ENCODE results near the gene TARBP1.
"Not testable (repeated sequence)": the region's sequence is repeated elsewhere in the genome, so short reads cannot be mapped to it uniquely, and the experiment has no call there.

Gene TARBP1, protein sequence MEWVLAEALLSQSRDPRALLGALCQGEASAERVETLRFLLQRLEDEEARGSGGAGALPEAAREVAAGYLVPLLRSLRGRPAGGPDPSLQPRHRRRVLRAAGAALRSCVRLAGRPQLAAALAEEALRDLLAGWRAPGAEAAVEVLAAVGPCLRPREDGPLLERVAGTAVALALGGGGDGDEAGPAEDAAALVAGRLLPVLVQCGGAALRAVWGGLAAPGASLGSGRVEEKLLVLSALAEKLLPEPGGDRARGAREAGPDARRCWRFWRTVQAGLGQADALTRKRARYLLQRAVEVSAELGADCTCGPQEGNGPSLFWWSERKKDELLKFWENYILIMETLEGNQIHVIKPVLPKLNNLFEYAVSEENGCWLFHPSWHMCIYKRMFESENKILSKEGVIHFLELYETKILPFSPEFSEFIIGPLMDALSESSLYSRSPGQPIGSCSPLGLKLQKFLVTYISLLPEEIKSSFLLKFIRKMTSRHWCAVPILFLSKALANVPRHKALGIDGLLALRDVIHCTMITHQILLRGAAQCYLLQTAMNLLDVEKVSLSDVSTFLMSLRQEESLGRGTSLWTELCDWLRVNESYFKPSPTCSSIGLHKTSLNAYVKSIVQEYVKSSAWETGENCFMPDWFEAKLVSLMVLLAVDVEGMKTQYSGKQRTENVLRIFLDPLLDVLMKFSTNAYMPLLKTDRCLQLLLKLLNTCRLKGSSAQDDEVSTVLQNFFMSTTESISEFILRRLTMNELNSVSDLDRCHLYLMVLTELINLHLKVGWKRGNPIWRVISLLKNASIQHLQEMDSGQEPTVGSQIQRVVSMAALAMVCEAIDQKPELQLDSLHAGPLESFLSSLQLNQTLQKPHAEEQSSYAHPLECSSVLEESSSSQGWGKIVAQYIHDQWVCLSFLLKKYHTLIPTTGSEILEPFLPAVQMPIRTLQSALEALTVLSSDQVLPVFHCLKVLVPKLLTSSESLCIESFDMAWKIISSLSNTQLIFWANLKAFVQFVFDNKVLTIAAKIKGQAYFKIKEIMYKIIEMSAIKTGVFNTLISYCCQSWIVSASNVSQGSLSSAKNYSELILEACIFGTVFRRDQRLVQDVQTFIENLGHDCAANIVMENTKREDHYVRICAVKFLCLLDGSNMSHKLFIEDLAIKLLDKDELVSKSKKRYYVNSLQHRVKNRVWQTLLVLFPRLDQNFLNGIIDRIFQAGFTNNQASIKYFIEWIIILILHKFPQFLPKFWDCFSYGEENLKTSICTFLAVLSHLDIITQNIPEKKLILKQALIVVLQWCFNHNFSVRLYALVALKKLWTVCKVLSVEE (N-terminal part only)

DNA sequence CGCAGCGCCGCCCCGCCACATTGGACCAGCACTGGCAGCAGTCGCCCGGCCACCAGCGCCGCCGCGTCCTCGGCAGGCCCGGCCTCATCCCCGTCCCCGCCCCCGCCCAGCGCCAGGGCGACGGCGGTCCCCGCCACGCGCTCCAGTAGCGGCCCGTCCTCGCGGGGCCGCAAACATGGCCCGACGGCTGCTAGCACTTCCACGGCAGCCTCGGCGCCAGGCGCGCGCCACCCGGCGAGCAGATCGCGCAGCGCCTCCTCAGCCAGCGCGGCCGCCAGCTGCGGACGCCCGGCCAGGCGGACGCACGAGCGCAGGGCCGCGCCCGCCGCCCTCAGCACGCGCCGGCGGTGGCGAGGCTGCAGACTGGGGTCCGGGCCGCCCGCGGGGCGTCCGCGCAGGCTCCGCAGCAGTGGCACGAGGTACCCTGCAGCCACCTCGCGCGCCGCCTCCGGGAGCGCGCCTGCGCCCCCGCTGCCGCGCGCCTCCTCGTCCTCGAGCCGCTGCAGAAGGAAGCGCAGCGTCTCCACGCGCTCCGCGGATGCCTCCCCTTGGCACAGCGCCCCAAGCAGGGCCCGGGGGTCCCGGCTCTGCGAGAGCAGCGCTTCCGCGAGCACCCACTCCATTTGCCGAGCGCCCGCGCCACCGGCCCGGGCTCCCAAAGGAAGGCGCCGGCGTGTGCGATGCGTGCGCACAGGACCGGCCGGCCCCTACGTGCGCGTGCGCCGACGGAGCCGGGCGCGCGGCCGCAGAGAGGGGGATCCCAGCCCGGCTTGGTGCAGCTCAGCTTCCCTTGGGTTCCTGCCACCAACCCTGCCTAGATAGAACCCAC is at the start of gene TARBP1:
TSS of gene TARBP1 (minus strand) at position 699 of the 829 bp plus-strand sequence. CDS start at position 623, 76 bp downstream.
- peak; percentile 64 for DNase-seq (ENCODE audit: low read depth)

DNA sequence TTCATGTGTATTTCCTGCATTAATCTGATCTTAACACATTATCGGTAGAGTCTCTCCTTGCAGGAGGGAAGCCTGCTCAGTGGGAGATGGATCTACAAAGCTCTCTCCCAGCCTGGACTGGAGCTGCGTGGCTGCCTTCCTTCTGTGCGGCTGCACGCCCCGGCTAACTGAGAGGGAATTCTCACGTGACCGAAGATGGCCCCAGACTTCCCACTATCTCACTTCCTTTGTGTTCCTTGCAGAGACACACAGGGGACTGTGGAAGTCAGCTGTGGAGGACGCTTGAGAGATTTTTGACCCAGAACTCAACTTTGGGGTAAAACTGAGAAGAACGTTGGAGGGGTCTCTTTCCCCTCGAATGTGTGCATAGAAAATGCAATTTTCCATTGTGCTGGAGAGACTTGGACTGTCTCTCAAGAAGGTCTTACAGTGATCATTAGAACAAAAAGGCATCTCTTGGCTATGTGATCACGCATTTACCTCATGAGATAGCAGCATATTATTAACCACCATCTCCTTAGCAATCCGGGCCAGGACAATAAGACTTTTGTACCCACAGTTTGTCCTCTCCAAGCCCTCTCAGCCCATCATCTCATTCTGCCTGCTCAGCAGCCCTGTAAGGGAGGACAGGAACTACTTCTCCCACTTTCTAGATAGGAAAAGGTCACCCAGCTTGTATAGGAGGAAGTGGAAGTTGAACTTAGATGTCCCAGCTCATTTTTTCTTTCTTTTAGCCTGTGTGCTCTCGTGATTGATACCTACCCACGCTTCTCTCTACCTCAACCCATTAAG is 49.3 kb upstream of the TARBP1 start:
- DNase-seq (ENCODE audit: low read depth): no peak

DNA sequence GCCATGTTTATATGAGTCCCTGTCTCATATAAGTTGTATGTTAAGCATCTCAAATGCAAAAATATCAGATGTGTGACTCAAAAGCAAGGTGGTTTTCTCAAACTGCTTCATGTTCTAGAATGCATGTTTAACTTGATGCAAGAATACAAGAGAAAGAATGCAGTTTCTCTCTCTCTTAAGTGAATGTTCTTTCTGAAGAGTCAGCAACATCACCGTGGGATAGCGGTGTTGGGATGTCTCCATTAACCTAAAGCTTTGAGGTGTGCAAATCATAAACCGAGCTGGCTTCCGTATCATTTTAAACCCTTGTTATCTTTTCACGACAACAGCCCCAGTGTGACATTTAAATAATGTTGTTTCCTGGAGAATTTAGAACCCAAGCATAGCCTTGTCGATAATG is 48.4 kb upstream of the TARBP1 start:
- no peak for DNase-seq (ENCODE audit: low read depth)

DNA sequence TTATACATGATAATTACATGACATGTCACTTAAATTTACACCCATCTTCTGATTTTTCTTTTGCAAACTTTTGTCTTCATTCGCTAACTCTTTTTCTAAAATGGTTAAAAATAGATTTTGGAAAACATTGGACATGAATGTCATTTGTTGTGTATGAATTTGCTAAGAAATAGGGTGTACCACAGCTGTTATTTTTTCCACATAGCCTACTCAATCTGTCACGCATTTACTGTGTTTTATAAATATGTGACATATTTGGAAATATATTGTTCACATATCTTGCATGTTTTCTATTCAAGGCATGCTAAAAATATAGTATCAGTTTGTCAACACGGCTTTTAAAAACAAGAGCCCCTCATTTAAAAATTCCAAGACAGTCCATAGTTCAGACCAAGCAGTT is 47.9 kb upstream of the TARBP1 start:
- DNase-seq (ENCODE audit: low read depth): no peak

DNA sequence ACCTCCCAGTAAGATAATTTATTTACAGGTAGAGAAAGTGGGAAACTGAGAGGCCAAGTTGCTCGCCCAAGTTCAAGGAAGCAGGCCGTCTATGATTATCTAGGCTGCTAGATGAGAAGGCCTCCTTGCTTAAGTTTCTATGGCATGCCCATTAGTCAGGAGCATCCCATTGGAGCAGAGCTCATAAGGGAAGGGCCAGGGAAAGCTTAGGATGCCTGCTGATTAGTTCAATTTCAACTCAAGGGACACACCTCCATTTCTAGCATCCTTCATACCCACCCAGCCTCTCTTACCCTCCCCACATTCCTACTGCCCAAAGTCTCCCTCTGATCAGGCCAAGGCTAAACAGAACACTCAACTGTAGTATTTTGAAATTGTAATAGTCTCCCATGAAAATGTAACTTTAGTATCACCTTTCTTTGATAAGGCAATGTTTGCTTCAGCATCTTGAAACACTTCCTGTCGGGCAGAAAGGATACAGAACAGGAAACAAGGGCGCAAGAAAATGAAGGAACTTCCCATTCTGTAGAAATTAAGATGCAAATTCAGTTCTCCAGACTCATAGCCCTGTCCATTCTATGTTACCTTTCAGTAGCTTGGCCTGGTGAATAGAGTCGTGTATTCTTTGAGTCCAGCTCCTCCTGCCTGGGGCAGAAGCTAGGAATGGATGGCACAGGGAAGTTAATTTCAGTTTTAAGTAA is 46.3 kb upstream of the TARBP1 start:
- DNase-seq (ENCODE audit: low read depth): no peak

DNA sequence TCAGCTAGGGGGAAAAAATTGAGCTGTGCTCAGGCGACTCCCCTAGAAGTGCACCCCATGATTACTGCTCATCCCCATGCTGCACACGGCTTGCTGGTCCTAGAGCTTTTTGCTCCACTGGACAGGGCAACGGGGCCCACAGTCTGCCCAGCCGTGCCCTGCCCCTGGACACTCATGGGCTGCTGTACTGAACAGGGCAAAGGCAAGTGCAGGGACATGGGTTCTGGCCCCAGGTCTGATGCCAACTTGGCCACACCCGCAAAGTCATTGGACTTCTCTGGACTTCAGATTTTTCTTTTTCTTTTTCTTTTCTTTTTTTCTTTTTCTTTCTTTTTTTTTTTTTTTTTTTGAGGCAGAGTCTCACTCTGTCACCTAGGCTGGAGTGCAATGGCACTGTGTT is 42.9 kb upstream of the TARBP1 start:
- no peak for DNase-seq (ENCODE audit: low read depth)

DNA sequence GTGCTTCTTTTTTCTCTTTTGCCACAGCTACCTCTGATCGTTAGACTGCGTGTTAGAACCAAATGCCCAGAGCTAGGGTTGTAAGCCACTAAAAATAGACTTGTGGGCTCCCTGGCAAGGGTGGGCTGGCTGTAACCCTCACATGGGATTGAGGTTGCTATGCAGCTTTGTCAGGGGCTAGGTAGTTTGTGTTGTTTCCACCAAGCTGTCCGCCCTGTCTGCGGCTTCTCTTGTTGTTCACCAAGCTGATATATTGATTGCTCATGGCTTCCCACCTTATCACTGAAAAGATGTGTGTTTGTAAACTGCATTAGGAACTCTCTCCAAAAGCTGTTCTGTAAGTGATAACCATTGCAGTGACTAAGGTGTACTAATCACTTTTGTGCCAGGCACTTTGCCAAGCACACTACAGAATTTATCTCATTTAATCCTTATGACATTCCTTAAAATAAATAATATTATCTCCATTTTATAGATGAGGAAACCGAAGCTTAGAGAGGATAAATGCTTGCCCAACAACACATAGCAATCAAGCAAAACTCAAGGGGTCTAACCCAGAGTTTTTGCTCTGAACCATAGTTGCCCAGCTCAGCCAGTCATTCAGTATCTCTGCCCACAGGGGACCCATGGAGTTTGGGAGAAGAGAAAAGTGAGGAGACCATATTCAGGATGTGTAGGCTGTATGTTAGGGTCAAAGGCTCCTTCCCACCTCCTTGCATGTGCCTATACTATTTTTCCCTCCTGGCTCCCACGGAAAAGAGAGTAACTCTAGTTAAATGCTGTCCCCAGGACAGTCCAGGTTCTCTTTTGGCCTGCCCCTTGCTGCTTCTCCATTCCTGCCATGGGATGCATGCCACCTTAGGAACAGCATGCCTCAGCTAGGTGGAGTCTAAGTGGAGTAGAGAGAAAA is 42.2 kb upstream of the TARBP1 start:
- no peak for DNase-seq (ENCODE audit: low read depth)

DNA sequence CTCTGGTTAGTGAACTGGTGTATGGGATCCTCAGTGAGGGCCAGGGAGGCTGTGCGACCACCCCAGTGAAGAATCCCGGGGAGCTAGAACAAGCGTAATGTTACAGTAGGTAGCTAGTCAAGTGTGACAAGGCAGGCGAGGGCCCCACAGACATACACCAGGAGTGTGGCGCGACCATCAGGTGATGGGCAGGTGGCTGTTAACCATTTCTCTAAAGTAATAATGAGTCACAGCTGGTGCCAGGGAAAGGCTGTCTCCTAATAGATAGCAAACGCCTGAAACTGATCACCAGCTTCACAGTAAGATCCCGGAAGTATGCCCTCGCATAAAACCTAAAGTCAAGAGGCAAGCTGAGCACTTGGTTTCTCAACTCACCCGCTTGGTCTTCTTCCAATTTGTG is 40.5 kb upstream of the TARBP1 start:
- DNase-seq (ENCODE audit: low read depth): no peak

DNA sequence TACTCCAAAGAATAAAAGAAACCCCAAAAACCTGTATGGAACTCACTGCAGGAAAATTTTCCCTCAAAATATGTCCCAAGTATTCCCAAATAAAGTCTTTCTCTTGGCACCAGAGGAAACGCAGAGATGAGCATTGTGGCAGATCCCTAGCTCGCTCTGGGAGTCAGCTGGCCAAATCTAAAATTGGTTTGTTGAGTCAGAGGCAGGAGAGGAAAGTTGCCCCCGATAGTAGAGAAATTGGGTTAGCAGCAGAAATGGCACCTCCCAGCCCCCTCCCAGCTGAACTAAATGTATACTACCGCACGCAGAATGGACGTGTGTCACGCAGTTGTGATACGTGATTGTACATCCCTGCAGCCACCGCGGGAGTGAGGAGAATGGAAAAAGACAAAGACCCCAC is 39.9 kb upstream of the TARBP1 start:
- DNase-seq (ENCODE audit: low read depth): no peak

DNA sequence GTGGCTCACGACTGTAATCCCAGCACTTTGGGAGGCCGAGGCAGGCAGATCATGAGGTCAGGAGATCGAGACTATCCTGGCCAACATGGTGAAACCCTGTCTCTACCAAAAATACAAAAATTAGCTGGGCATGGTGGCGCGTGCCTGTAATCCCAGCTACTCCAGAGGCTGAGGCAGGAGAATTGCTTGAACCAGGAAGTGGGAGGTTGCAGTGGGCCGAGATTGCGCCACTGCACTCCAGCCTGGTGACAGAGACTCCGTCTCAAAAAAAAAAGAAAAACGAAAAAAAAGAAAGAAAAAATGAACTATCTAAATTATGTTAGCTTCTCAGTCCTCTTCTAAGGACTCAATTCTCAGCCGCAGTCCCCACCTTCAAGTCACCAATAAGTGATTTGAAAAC is 39.1 kb upstream of the TARBP1 start:
- DNase-seq (ENCODE audit: low read depth): not testable (repeated sequence)

DNA sequence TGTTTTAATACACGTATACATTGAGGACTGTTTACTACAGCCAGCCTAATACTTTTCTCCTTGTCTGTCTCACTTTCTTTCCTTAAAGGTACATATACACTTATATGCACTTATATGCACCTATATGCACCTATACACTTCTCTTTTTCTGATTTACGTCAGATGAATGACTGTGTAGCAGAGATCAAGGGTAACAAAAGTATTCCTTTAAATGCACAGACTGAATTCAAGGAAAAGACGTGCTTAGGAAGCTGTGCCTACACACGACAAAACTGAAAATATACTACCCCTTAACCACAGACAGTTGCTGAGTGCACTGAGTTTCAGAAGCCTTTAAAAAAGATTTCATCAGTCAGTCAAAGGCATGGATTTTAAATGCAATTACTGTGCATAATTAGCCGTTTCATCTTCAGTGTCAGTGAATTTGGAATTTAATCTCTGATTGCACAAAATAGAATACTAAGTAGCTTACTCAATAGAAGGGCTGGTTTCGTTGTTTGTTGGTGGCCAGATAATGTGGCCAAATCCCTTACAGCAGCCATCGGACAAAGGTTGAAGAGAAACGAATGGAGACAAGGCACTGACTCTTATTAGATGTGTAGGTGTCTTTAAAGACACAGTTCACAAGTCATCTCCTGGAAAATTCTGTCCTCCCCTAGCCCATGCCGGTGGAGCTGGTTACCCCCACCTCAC is 38.3 kb upstream of the TARBP1 start:
- DNase-seq (ENCODE audit: low read depth): no peak

DNA sequence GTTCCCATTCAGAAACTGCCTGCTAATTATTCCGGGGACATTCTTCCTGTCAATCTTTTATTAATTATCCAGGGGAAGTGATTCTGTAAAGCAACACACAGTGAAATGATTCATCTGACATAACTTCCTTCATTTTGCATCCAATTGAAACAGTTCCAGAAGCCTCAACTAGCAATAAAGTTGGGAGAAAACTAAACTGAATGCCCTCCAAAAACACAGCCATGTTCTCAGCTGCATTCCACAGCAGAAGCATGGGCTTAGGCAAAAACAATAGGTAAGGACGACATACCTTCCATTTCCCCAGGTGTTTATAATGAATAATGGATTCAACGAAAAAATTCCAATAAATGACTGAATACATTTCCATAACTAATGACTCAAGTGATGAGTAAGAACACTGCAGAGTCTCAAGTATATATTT is 36.9 kb upstream of the TARBP1 start:
- DNase-seq (ENCODE audit: low read depth): no peak

DNA sequence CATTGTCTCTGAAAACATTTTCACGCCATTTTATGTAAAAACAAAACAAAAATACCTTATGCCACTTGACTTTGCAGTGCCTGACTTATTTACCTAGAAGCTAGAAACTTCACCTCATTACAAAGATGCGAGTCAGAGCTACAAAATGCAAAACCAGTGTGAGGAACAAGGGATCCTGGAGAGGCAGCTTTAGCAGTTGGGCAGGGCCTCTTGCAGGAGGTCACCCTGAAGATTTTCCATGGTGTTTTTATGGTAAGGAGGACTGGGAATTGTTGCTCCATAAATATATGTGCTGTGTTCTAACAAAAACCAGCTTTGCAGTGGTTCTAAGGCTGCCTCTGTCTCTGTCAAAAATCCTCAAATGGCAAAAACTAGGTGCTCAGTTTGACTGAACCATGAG is 36.4 kb upstream of the TARBP1 start:
- DNase-seq (ENCODE audit: low read depth): no peak

DNA sequence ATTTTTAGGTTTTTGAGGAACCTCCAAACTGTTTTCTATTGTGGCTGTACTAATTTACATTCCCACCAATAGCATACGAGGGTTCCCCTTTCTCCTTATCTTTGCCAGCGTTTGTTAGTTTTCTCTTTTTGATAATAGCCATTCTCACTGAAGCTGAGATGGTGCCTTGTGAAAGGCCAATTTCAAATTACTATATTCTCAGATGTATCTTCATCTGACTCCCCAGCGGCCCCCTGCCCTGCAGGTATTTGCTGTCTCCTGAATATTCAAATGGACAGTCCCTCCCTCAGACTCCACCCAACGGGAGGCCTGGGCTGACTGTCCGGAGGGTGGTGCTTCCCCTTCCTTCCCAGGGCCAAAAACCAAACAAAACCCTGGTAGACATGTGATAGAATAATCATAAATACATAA is 33.5 kb upstream of the TARBP1 start:
- DNase-seq (ENCODE audit: low read depth): no peak

DNA sequence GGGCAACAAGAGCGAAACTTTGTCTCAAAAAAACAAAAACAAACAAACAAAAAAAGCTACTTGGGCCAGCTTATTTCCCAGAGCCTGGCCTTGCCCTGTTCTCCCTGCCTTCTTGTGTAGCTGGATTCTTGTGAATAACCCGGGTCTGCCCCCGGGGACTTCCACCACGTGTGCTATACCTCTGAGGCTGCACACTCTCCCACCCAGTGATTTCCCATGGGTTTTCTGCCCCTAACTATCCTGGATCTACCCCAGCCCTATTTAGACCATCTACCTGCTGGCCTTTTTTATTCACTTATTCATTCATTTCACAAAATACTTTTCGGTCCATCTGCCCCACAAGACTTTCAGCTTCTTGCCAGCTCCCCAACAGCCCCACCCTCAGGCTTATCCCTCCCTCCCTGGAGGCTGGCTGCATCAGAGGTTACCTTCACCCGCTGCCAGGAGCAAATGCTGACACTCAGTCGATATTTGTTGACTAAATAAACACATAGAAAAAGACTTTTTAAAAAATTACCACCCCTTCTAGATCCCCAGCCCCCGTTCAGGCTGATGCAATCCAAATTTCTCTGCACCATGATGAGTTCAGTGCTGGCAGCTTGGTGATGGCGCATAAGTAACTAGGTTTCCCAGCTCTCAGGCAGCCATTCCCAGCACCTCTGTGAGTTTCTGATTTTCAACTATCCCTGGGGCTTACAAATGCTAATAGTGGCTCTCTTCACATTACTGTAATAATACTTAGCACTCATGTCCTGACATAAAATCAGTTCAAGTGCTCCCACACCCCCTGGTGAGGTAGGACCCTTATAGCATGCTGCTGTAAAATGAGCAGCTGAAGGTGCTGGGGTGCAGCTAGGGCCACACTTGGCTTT is 30.7 kb upstream of the TARBP1 start:
- no peak for DNase-seq (ENCODE audit: low read depth)

DNA sequence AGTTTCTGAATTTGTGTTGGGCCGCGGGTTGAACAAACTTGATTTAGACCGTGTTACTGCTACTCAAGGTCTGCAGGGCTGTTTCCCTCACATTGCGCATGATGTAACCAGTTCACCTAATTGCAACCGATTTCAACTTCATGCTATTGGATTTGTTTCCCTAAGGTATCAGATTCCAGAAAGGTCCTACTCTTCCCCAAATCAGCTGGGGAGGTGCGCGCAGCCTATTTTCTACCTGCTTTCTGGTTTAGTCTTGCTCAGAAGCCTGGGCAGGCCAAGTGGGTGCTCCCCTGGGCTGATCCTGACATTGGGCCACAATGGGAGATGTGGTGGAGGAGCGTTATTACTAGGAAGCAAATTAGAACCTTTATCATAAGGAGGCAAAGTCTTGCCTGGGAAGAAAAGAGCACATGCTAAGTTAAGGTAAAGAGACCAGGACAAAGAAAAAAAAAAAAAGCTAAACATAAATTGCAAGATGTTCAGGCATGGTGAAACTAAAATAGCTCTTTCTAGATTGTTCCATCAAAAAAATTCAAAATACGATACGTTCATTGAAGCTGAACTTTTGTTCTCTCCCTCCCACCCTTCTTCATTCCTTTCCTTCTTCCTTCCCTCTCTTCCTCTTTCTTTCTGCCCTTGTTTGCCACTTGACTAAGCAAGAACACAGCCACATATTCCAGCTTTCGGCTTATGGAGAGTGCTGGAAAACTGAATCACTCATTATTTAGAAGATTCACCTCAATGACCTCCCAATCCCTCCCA is 28.8 kb upstream of the TARBP1 start:
- no peak for DNase-seq (ENCODE audit: low read depth)

Data from stimulated activated CD8-positive, alpha-beta memory T cell treated with anti-CD3 and anti-CD28 coated beads, Interleukin-4, amount 100 ng/mL, for 24 hours (primary cell).